ENCODE results near the gene TSPO. TPM values are rescaled to one million over a fixed set of nuclear protein-coding genes. Genes with fewer than 3 reads are reported as not detected.

Gene TSPO
- polyA plus RNA-seq, 1 donor, result 17.5 TPM

GRCh38 chr22:43168471-43169309 is 17.3 kb downstream of the TSPO start:
- no peak for DNase-seq
- Histone ChIP-seq H3K27me3 (ENCODE audit: control insufficient read depth, insufficient read depth, low read length) (peaks cover 10% of the 10 kb centered on the region), H3K4me3 (ENCODE audit: low read length) (no peak overlapping the region), H3K4me1 (ENCODE audit: control insufficient read depth, insufficient read depth, low read length) (no peaks in the 10 kb centered on the region), H3K27ac (ENCODE audit: low read length) (no peak overlapping the region), H3K36me3 (ENCODE audit: control insufficient read depth, insufficient read depth, low read length) (peaks cover 52% of the 10 kb centered on the region), H3K9me3 (ENCODE audit: control insufficient read depth, low read depth, low read length) (no peaks in the 10 kb centered on the region)
- WGBS (ENCODE audit: insufficient coverage, low lambda C conversion rate), result no CpG with 5 or more reads among the region's 25 CpGs

- Histone ChIP-seq H3K9me3 (ENCODE audit: control insufficient read depth, low read depth, low read length) (no peaks in the 10 kb centered on the region), H3K27ac (ENCODE audit: low read length) (no peak overlapping the region), H3K4me3 (ENCODE audit: low read length) (no peak overlapping the region), H3K36me3 (ENCODE audit: control insufficient read depth, insufficient read depth, low read length) (peaks cover 60% of the 10 kb centered on the region), H3K27me3 (ENCODE audit: control insufficient read depth, insufficient read depth, low read length) (peaks cover 2% of the 10 kb centered on the region), H3K4me1 (ENCODE audit: control insufficient read depth, insufficient read depth, low read length) (no peaks in the 10 kb centered on the region)
- no peak for DNase-seq
- WGBS (ENCODE audit: insufficient coverage, low lambda C conversion rate), result no CpG with 5 or more reads among the region's 23 CpGs
Observed at GRCh38 chr22:43169310-43170130, 18.2 kb downstream of the TSPO start.

- no peaks in the 10 kb centered on the region for H3K27me3 ChIP-seq (ENCODE audit: control insufficient read depth, insufficient read depth, low read length)
- no CpG with 5 or more reads among the region's 9 CpGs for WGBS (ENCODE audit: insufficient coverage, low lambda C conversion rate)
- no peak overlapping the region for H3K4me3 ChIP-seq (ENCODE audit: low read length)
- no peaks in the 10 kb centered on the region for H3K4me1 ChIP-seq (ENCODE audit: control insufficient read depth, insufficient read depth, low read length)
- no peak overlapping the region for H3K27ac ChIP-seq (ENCODE audit: low read length)
- DNase-seq, result no peak
- H3K36me3 ChIP-seq (ENCODE audit: control insufficient read depth, insufficient read depth, low read length), result peaks cover 66% of the 10 kb centered on the region
- no peaks in the 10 kb centered on the region for H3K9me3 ChIP-seq (ENCODE audit: control insufficient read depth, low read depth, low read length)
Observed at GRCh38 chr22:43170131-43170480, 18.7 kb downstream of the TSPO start.

- Histone ChIP-seq H3K9me3 (ENCODE audit: control insufficient read depth, low read depth, low read length) (no peaks in the 10 kb centered on the region), H3K4me1 (ENCODE audit: control insufficient read depth, insufficient read depth, low read length) (no peaks in the 10 kb centered on the region), H3K27me3 (ENCODE audit: control insufficient read depth, insufficient read depth, low read length) (no peaks in the 10 kb centered on the region), H3K4me3 (ENCODE audit: low read length) (no peak overlapping the region), H3K27ac (ENCODE audit: low read length) (no peak overlapping the region), H3K36me3 (ENCODE audit: control insufficient read depth, insufficient read depth, low read length) (peaks cover 75% of the 10 kb centered on the region)
- no CpG with 5 or more reads among the region's 14 CpGs for WGBS (ENCODE audit: insufficient coverage, low lambda C conversion rate)
- no peak for DNase-seq
Observed at GRCh38 chr22:43171019-43171491, 19.7 kb downstream of the TSPO start.

GRCh38 chr22:43171607-43172006 is 20.2 kb downstream of the TSPO start:
- Histone ChIP-seq H3K4me3 (ENCODE audit: low read length) (no peak overlapping the region), H3K27ac (ENCODE audit: low read length) (no peak overlapping the region), H3K4me1 (ENCODE audit: control insufficient read depth, insufficient read depth, low read length) (no peaks in the 10 kb centered on the region), H3K9me3 (ENCODE audit: control insufficient read depth, low read depth, low read length) (no peaks in the 10 kb centered on the region), H3K36me3 (ENCODE audit: control insufficient read depth, insufficient read depth, low read length) (peaks cover 77% of the 10 kb centered on the region), H3K27me3 (ENCODE audit: control insufficient read depth, insufficient read depth, low read length) (no peaks in the 10 kb centered on the region)
- WGBS (ENCODE audit: insufficient coverage, low lambda C conversion rate), result no CpG with 5 or more reads among the region's 12 CpGs
- DNase-seq, result no peak

- peaks cover 79% of the 10 kb centered on the region for H3K36me3 ChIP-seq (ENCODE audit: control insufficient read depth, insufficient read depth, low read length)
- H3K9me3 ChIP-seq (ENCODE audit: control insufficient read depth, low read depth, low read length), result no peaks in the 10 kb centered on the region
- H3K4me3 ChIP-seq (ENCODE audit: low read length), result no peak overlapping the region
- DNase-seq, result no peak
- H3K4me1 ChIP-seq (ENCODE audit: control insufficient read depth, insufficient read depth, low read length), result no peaks in the 10 kb centered on the region
- no CpG with 5 or more reads among the region's 19 CpGs for WGBS (ENCODE audit: insufficient coverage, low lambda C conversion rate)
- no peak overlapping the region for H3K27ac ChIP-seq (ENCODE audit: low read length)
- H3K27me3 ChIP-seq (ENCODE audit: control insufficient read depth, insufficient read depth, low read length), result no peaks in the 10 kb centered on the region
Observed at GRCh38 chr22:43172191-43172590, 20.8 kb downstream of the TSPO start.

GRCh38 chr22:43173566-43173965 is 22.2 kb downstream of the TSPO start:
- Histone ChIP-seq H3K4me1 (ENCODE audit: control insufficient read depth, insufficient read depth, low read length) (no peaks in the 10 kb centered on the region), H3K36me3 (ENCODE audit: control insufficient read depth, insufficient read depth, low read length) (peaks cover 74% of the 10 kb centered on the region), H3K9me3 (ENCODE audit: control insufficient read depth, low read depth, low read length) (no peaks in the 10 kb centered on the region), H3K27me3 (ENCODE audit: control insufficient read depth, insufficient read depth, low read length) (no peaks in the 10 kb centered on the region), H3K4me3 (ENCODE audit: low read length) (no peak overlapping the region), H3K27ac (ENCODE audit: low read length) (no peak overlapping the region)
- no peak for DNase-seq
- no CpG with 5 or more reads among the region's 9 CpGs for WGBS (ENCODE audit: insufficient coverage, low lambda C conversion rate)

- Histone ChIP-seq H3K36me3 (ENCODE audit: control insufficient read depth, insufficient read depth, low read length) (peaks cover 76% of the 10 kb centered on the region), H3K27me3 (ENCODE audit: control insufficient read depth, insufficient read depth, low read length) (no peaks in the 10 kb centered on the region), H3K4me3 (ENCODE audit: low read length) (no peak overlapping the region), H3K9me3 (ENCODE audit: control insufficient read depth, low read depth, low read length) (no peaks in the 10 kb centered on the region), H3K4me1 (ENCODE audit: control insufficient read depth, insufficient read depth, low read length) (no peaks in the 10 kb centered on the region), H3K27ac (ENCODE audit: low read length) (no peak overlapping the region)
- 100% methylated on average over 1 of the region's 39 CpGs for WGBS (ENCODE audit: insufficient coverage, low lambda C conversion rate)
- no peak for DNase-seq
Observed at GRCh38 chr22:43173976-43174720, 22.8 kb downstream of the TSPO start.

GRCh38 chr22:43174941-43175531 is 23.7 kb downstream of the TSPO start:
- H3K36me3 ChIP-seq (ENCODE audit: control insufficient read depth, insufficient read depth, low read length), result peaks cover 78% of the 10 kb centered on the region
- no CpG with 5 or more reads among the region's 9 CpGs for WGBS (ENCODE audit: insufficient coverage, low lambda C conversion rate)
- DNase-seq, result no peak

GRCh38 chr22:43176090-43176489 is 24.7 kb downstream of the TSPO start:
- peaks cover 79% of the 10 kb centered on the region for H3K36me3 ChIP-seq (ENCODE audit: control insufficient read depth, insufficient read depth, low read length)

More at GRCh38 chr22:43174941-43175531, 23.7 kb downstream of the TSPO start:
- no peaks in the 10 kb centered on the region for H3K4me1 ChIP-seq (ENCODE audit: control insufficient read depth, insufficient read depth, low read length)
- H3K27ac ChIP-seq (ENCODE audit: low read length), result no peak overlapping the region
- H3K27me3 ChIP-seq (ENCODE audit: control insufficient read depth, insufficient read depth, low read length), result no peaks in the 10 kb centered on the region
- no peak overlapping the region for H3K4me3 ChIP-seq (ENCODE audit: low read length)
- no peaks in the 10 kb centered on the region for H3K9me3 ChIP-seq (ENCODE audit: control insufficient read depth, low read depth, low read length)

More at GRCh38 chr22:43176090-43176489, 24.7 kb downstream of the TSPO start:
- Histone ChIP-seq H3K4me1 (ENCODE audit: control insufficient read depth, insufficient read depth, low read length) (no peaks in the 10 kb centered on the region), H3K27ac (ENCODE audit: low read length) (no peak overlapping the region), H3K9me3 (ENCODE audit: control insufficient read depth, low read depth, low read length) (no peaks in the 10 kb centered on the region), H3K4me3 (ENCODE audit: low read length) (no peak overlapping the region), H3K27me3 (ENCODE audit: control insufficient read depth, insufficient read depth, low read length) (no peaks in the 10 kb centered on the region)
- no CpG with 5 or more reads among the region's 15 CpGs for whole genome bisulfite sequencing (ENCODE audit: insufficient coverage, low lambda C conversion rate)
- no peak for DNase-seq
